Occipital lobe (tissue), 2 donors: ENCODE data around the gene STXBP1. TPM values are rescaled to one million over a fixed set of nuclear protein-coding genes. Genes with fewer than 3 reads are reported as not detected.

ENCODE experiments used
- DNase-seq: peaks from one replicate; lab custom pipeline; 2025; lab: John Stamatoyannopoulos, UW
- total RNA-seq: library from RNA; depleted of rRNA; stranded (reverse); fragments of >200 nt; gene quantifications from one replicate; pipeline ENCODE4 v1.2.3, GENCODE V29; 2014

Gene STXBP1
- total RNA-seq, 1 donor from 2014 or later: 78.5 TPM

DNA sequence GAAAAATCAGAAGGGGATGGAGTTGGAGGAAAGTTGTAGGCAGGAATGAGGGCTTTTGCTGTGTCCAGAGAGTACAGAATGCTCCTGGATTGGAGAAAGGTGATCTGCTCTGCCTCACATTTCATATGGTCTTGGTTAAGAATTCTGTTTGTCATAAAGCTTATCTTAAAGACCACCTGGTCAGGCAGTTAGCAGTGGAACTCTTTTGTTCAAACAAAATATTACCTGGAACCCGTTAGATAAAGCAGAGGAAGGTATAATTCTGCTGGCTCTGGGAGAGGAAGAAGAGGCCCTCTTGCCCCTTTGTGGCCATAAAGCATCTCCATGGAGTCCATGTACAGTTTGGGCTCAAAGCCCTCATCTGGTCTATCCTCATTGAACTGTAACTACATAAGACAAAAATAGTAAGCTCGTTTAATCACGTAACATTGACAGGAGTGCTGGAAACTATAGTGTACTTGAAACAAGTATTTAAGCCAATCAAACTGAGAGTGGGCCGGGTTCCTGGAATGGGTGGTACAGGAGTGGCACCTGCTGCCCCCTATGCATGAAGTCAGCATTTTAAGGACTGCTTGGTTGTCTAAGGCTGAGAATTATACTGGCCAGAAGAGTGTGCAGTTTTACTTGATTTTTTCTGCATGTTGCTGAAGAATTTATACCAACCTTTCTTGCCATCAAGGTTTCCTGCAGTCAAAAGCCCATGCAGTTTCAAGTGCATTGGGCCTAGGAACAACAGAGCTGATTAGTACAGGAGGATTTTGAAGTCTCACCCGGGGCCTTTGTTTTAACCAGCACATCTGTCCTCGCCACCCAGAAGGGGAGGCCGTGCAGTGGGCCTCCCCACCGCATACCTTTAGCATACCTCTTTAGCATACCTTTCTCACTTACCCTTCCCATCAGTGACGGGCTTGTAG is 39.9 kb downstream of the STXBP1 start:
- no peak for DNase-seq

DNA sequence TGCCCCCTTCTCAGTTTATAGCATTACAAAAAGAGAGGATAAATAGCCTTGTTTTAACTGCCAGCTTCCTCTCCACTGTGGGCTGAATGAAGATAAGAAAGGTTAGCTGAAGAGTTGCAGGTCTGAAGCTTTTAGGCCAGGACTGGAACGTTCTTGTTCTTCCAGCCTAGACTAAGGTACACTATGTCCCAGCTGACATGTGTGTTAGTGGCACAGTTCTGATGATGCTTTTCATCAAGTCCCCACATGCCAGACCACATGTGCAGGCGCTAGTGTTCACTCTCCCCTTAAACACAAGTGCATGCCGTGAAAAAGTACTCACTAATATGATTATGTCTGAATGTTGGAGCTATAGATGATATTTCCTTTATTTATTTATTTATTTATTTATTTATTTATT is 40.7 kb downstream of the STXBP1 start:
- DNase-seq: no peak

DNA sequence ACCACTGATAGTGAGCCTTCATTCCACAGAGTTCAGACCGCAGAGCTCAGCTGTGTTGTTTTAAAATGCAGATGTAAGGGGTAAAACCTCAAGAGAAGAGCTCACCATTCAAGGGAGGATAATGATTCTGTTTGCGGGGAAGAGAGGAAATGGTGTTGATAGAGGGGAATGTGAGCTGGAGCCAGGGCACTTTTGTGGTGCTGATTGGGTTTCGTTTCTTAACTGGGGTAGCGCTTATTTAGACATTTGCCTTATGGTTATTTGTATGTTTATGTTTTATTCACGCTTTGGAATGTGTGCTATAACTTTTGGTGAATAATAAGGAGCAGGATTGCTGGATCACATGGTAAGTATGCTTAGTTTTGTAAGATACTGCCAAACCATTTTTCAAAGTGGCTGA is 42.5 kb downstream of the STXBP1 start:
- DNase-seq: no peak

DNA sequence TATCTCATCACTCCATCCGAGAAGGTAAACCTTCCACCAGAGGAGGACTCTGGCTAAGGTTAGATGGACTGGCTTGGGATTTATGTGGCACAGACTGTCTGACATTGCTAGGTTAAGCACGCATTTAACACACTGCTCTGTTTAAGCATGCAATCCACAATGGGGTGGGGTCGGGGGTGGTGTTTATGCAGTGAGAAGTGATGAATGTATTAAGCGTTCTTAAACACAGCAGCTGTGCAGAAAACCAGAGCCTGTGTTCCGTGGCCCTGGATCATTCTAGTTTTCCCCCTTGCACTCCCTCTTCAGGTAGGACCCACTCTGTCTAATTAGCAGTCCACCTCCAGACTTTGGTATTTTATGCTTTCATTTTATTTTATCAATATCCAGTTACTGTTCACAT is 46.4 kb downstream of the STXBP1 start:
- DNase-seq: no peak

GRCh38 chr9:127660886-127661741 is 49.0 kb downstream of the STXBP1 start:
- DNase-seq: peak; percentile 69

DNA sequence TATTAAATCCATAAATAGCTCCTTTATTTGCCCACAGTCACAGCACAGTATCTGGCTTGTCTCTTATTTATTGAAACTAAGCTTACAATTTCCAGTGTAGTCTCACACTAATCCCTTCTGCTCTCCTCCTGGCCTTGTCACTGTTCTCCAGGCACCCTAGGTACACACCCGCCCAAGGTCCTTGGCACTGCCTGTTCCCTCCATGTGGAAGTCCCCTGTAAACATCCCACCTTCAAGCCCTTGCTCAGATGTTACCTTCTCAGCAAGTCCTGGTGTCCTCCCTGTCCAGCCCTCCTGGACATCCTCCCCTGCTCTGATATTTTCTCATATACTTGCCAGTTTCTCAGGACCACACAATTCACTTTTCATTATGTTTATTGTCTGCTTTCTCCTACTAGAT is 50.5 kb downstream of the STXBP1 start:
- DNase-seq: no peak

GRCh38 chr9:127664324-127664677 is 52.2 kb downstream of the STXBP1 start:
- no peak for DNase-seq

DNA sequence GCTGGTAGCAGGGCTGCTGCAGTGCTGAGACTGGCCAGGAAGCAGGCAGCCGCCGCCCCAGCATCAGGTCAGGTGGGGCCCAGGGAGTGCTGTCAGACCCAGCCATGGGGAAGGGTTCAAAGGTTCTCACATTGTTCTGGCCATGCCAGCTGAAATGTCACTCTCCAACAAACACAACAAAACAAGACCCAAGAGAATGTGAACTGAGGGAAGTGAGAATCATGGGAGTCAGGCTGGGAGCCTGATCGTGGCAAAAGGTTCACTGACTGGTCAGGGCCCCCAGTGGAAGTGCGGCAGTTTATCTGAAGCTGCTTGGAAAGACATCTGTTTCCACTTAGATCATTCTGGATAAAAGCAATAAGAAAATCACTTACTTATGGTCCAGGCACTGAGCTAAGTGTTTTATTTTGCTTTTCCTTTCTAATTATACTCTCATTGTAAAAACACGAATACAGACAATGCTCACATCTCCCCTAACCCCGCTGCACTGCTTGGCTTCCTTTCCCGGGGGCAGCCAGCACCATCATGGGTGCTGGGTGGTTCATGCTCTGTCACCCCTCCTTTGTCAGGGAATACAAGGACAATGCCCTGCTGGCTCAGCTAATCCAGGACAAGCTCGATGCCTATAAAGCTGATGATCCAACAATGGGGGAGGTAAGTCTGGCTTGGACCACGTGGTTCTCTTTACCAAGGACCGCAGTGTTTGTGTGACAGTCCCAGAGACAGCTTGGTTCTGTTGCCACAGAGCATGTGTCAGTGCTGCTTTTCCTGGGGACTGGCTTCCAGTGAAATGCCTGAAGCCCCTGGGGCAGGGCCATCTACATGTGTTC is 52.8 kb downstream of the STXBP1 start:
- DNase-seq: no peak

DNA sequence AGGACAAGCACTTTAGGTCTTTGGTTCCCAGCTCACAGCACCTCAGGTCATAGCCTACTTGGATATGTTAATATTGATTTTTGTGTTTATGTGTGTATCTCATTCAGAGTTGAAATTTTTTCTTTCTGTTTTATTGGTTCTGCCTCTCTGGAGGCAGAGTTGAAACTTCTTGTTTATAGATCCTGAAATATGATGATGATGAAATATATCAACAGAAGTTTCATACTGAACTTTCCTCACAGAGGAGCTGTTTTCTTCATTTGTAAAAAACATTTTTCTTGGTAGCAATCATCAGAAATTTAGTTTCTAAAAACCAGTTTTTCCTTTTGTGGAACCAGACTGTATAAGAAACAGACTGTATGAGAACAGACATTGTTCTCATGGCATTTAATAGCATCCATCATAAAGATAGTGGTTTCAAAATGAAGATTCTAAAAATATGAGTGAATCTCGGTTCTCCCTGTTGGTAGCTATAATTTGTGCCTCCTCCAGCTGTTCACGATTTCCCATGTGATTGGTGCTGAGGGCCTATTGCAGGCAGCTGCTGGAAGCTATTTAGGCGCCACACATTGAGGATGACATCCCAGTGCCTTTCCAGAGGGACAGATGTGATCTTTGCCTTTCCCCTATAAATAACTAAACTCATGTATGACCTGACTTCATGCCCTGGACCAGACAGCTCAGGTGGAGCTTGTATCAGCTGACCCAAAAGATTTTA is 55.2 kb downstream of the STXBP1 start:
- no peak for DNase-seq

DNA sequence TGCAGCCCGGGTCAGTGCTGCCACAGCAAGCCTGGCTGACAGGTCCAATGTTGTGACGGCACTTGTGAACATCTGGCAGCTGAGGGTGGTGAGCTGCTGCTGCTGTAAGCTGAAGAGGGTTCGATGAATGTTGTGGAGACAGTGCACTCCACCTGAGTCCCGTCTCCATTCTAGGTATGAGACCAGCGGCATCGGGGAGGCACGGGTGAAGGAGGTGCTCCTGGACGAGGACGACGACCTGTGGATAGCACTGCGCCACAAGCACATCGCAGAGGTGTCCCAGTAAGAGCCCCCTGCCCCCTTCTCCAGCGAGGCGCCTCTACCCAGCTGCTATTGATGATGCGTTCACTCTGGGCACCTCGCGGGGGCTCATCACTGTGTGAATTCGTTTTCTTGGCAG is 55.8 kb downstream of the STXBP1 start:
- no peak for DNase-seq

DNA sequence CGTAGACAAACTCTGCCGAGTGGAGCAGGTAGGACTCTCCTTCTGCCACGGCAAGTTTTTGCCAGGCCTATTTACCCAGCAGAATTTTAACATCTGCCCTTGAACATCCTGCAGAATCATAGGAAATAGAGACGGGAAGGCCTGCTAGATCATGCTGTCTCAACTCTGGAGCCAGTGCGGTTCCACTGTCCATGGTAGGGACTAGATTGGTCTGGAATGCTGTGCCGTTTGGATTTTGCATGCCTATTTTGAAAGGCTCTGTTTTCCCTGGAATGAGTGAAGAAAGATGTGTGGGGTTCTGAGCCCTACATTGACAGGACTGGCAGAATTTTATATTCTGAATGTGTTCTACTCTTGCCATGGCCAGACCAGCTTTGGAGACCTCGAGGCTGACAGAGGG is 61.2 kb downstream of the STXBP1 start:
- no peak for DNase-seq

- no peak for DNase-seq
Measured at GRCh38 chr9:127676638-127677037, 64.6 kb downstream of the STXBP1 start.

GRCh38 chr9:127679506-127679905 is 67.4 kb downstream of the STXBP1 start:
- DNase-seq: no peak

- peak; percentile 63 for DNase-seq
Measured at GRCh38 chr9:127680226-127680625, 68.1 kb downstream of the STXBP1 start.

GRCh38 chr9:127680846-127681245 is 68.8 kb downstream of the STXBP1 start:
- peak; percentile 56 for DNase-seq

GRCh38 chr9:127682351-127683136 is 70.5 kb downstream of the STXBP1 start:
- DNase-seq: no peak

DNA sequence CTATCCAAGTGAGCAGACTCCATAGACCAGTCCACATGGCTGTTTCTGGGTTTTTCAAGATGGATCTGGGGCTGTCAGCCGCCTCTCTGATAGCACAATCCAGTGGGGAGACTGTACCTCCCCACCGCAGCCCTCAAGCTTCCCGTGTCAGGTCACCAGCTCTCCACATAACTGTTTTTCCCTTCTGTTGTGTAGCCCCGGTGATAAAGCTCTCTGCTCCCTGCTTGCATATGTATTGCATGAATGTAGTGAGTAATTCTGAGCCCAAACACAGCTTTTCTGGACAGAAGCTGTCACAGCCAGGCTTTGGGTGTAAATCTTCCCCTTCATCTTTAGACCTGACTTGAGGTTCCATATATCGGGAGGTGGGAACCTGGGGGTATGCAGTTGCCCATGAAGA is 71.6 kb downstream of the STXBP1 start:
- no peak for DNase-seq

- DNase-seq: no peak
Measured at GRCh38 chr9:127684576-127684975, 72.5 kb downstream of the STXBP1 start.

DNA sequence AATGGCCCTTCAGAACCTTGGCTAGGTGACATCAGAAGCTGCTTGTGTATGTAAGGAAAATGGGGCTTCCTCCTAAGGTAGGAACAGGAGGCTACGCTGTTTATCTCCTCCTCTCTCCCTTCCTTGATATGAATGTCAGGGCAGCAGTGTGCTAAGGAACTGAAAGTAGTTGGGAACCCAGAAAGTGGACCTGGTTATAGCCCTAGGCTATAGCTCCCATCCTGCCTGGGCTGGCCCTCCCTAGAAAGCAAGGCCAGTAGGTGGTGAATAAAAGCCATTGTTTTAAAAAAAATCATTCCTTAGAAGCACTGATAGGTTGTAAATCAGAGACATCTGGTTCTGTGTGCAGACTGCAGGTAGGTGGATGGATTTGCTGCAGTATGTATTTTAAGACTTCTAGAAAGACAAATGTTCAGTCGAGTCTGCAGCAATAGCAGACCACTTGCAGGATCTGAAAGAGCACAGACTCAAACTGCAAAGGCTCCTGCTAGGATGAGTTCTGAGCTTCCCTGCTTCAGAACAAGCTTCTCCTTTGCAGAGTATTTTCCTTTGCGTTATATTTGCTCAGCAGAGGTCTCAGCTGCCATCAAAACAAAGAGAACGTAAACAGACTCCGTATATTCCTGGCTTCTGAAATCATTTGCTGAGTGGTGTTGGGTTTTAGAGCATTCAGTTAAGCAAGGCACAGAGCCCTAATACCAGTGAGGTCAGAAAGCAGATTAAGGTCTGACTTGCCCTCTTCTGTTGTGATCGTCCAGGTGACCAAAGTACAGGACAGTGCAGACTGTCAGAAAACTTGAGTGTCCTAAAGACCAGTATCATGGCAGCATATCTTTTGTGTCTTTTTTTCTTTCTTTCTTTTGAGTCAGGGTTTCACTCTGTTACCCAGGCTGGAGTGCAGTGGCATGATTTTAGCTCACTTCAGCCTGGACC is 74.7 kb downstream of the STXBP1 start:
- no peak for DNase-seq
